TTC549 (cell line): Measurements from ENCODE around the gene HDAC11.
A peak's percentile ranks its signal among the peaks of the same experiment; 100 is the strongest.
"Not testable (repeated sequence)": the region's sequence is repeated elsewhere in the genome, so short reads cannot be mapped to it uniquely, and the experiment has no call there.

Experiments
- FAIRE-seq: peaks from 2 replicates; lab custom pipeline; 2012; peaks lifted over from hg19 to GRCh38; lab: Jason Lieb, UNC

HDAC11 gene, protein sequence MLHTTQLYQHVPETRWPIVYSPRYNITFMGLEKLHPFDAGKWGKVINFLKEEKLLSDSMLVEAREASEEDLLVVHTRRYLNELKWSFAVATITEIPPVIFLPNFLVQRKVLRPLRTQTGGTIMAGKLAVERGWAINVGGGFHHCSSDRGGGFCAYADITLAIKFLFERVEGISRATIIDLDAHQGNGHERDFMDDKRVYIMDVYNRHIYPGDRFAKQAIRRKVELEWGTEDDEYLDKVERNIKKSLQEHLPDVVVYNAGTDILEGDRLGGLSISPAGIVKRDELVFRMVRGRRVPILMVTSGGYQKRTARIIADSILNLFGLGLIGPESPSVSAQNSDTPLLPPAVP

DNA sequence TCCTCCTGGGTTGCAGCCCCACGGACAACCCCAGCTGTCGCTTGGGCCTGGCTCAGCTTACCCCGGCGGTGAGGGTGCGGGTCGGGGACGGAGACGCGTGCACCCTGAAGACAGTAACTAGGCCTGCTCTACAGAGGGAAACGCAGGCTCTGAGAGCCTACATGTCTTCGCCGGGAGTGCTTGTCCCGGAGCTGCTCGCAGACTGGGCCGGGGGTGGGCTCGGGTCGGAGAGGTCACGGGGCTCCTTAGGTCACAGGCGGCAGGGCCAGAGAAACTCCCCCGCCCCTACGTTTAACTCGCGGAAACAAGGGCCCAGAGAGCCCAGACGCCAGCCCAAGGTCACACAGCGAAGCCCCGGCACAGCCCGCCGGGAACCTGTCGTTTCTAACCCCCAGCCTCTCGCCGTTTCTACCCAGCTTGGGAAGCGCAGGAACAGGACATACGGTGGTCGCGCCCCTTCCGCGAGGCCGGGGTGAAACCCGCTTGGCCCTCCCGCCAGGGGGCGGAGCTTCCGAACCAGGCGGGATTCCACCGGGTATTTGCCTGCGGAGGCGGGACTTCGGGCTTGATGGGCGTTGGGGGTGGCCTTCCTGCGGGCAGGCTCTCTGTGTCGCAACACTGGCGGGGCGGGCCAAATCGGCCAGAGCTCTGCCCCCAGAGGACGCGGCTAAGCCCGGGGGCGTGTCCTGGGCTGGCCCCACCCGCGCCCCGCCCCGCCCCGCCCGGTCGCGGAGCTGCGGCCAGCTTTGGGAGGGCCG lies at the start of gene HDAC11:
TSS of gene HDAC11 (plus strand) at position 725 of the 758 bp plus-strand sequence. CDS start 42 bp downstream, outside the sequence.
- no peak for FAIRE-seq

DNA sequence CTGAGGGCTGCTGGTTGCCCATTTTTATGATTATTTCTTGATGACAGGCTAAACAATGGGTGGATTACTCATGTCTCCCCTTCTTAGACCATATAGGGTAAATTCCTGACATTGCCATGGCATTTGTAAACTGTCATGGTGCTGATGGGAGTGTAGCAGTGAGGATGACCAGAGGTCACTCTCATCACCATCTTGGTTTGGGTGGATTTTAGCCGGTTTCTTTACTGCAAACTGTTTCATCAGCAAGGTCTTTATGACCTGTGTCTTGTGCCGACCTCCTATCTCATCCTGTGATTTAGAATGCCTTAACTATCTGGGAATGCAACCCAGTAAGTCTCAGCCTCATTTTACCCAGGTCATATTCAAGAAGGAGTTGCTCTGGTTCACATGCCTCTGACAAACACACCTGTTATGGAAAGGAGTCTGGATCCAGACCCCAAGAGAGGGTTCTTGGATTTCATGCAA lies 49.7 kb upstream of the HDAC11 start:
- FAIRE-seq: not testable (repeated sequence)

DNA sequence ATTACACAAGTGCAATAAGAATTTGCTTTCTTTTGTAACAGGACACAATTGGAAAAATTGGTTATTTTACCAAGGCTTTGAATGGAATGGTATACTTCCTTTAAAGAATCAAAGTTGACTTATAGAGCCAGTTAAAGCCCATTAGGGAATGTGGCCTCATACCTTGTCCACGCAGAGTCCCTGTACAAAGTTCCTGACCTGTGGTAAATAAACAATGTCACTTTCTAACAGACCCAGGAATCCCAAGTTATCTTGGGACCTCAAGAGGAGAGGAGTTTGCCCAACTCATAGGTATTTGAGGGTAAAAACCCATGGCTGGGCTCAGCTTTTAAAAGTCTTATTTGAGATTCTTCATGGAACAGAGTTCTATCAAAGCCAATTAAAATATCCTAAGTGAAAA lies 48.0 kb upstream of the HDAC11 start:
- no peak for FAIRE-seq

DNA sequence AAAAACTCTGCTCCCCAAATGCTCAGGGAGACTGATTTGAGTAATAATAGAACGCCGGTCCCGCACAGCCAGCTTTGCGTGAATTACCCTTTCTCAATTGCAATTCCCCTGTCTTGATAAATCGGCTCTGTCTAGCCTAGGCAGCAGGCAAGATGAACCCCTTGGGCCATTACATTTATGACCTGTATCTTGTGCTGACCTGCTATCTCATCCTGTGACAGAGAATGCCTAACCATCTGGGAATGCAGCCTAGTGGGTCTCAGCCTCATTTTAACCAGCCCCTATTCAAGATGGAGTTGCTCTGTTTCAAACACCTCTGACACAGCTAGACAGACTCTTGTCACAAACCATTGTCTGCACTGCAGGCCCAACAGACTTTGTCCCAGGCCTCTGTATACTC lies 46.2 kb upstream of the HDAC11 start:
- FAIRE-seq: no peak

DNA sequence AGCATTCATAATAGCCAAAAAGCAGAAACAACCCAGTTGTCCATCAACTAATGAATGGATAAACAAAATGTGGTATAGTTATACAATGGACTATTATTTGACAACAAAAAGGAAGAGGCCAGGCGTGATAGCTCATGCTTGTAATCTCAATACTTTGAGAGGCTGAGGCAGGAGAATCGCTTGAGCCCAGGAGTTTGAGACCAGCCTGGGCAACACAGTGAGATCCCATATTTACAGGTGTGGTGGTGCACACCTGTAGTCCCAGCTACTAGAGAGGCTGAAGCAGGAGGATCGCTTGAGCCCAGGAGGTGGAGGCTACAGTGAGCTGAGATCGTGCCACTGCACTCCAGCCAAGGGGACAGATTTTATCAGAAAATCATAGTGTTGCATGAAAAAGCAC lies 43.9 kb upstream of the HDAC11 start:
- not testable (repeated sequence) for FAIRE-seq

DNA sequence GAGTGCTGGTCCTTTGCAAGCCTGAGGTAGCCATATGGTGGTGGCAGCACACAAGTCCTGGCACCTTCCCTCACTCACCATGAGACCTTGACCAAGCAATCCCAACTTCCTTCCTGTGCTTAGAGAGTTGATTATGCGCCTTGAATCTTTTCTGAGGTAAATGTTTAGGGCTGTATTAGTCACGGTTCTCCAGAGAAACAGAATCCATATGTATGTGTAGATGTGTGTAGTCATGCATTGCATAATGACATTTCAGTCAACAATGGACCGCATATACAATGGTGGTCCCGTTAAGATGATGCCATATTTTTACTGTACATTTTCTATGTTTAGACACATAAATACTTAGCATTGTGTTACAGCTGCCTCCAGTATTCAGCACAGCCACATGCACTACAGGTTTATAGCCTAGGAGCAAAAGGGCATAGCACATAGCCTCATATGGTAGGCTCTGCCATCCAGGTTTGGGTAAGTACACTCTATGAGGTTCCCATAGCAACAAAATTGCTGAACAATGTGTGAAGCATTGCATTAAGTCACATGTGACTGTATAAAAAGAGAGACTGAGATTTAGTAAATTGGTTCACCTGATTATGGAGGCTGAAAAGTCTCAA lies 39.8 kb upstream of the HDAC11 start:
- no peak for FAIRE-seq

DNA sequence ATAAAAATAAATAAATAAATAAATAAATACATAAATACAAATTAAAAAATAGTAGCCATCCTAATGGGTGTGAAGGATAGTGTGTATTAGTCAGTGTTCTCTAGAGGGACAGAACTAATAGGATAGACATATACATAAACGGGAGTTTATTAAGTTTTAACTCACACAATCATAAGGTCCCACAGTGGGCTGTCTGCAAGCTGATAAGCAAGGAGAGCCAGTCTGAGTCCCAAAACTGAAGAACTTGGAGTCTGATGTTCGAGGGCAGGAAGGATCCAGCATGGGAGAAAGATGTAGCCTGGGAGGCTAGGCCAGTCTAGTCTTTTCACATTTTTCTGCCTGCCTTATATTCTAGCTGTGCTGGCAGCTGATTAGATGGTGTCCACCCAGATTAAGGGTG lies 37.2 kb upstream of the HDAC11 start:
- not testable (repeated sequence) for FAIRE-seq

DNA sequence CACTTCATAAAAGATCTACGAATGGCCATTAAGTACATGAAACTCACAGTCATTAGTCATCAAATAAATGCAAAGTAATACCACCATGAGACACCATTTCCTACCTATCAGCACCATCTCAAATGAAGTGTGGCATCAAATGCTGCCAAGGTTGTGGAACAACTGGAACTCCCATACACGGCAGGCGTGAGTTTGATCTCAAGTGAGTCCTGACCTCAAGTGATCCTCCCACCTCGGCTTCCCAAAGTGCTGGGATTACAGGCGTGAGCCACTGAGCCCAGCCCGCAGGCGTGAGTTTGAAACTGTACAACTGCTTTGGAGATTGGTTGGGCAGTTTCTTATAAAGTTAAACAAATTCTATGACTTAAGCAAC lies 28.8 kb upstream of the HDAC11 start:
- no peak for FAIRE-seq

DNA sequence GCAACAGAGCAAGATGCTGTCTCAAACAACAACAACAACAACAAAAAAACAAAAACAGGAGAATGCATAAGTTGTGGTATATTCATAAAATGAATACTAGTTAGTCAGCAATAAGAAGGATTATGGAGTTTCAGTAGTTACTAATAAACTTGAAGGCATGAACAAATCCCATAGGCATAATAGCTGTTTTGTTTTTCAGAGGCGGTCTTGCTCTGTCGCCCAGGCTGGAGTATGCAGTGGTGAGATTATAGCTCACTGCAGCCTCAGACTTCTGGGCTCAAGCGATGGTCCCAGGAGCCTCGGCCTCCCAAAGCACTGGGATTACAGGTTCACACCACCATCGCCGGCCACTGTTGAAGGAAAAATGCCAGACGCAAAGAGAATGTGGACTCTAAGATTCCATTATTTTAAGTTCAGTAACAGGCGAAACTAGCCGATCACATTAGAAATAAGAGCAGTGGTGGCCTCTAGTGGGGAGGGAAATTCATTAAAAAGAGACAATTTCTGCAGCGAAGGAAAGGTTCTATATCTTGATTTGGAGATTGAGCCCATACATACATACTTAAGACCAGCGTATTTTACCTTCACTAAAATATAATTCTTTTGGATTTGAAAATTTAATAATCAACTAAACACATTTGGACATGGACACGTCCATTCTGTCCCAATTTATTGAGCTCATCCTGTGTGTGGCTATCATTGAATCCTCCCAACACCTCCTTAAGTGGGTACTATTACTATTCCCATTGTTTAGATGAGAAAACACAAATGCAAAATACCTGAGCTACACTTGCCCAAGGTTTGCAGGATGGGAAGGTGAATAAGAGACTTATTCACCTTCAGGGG lies 27.4 kb upstream of the HDAC11 start:
- peak; percentile 63 for FAIRE-seq

DNA sequence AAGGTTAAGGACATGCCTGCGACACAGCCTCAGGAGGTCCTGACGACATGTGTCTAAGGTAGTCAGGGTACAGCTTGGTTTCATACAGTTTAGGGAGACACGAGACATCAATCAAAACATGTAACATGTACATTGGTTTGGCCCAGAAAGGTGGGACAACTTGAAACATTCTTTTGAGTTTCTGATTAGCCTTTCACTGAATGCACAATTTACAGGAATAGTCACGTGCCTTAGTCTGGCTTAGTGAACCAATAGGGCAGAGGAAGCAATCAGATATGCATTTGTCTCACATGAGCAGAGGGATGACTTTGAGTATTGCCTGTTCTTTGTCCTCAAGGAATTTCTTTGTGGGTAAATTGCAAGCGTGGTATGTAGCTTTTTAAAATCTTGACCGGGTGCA lies 24.5 kb upstream of the HDAC11 start:
- FAIRE-seq: no peak

DNA sequence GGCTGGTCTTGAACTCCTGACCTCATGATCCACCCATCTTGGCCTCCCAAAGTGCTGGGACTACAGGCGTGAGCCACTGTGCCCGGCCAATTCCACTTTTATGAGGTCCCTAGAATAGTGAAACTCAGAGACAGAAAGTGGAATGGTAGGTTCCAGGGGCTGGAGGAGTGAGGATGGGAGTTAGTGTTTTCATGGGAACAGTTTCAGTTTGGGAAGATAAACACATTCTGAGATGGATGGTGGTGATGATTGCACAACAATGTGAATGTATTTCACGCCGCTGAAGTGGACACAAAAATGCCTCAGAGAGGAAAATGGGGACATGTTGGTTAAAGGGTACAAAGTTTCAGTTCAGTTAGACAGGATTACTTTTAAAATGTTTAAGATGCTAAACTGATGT lies 22.5 kb upstream of the HDAC11 start:
- FAIRE-seq: no peak

DNA sequence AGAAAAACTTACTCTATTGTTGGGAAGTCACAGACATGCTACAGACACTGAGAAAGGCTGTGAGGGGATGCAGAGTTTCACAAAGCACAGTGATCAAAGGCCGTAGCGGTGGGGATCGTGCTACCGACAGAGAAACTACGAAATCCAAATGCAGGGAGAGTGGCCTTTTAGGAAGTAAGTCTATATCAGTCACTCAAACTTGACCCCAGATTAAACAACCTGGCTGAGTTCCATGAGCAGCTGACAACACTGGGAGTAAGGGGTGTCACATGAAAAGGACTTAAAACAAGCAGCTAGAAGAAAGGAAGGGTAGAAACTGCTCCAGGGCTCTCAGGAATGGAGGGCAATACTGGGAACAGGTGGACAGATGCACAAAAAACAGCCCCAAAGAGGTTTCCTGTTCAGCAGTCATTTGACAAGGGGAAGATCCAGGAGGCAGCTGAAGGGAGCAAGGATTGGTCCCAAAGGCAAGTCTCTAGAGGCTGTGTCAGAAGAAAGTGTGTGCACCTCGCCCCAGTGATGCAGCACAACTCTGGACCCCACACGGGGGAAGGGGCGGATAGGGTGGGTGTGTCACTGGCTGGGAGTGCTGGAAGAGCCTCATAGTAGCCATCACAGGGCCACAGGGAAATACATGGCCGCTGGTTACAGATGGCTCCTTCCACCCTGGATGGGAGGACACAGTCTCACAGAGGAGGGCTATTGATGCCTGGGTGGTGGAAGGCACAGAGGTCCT lies 20.3 kb upstream of the HDAC11 start:
- FAIRE-seq: no peak

DNA sequence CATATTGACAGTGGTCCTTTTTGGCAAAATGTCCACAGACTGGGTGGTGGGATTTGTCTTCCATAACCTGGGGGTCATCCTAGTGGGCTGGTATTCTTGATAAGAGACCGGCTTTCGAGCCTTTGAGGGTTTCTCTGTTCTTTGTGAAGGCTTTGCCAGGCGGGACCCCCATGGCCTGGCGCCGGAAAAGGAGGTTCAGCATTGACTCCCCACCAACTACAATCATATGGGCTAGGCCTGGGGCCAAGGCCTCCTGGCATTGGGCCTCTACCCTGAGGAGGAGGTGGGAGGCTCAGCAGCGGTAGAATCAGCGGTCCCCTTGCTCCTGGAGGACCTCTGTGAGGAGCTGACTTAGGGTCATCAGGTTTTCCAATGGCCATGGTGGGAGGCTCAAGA lies 19.8 kb upstream of the HDAC11 start:
- no peak for FAIRE-seq

DNA sequence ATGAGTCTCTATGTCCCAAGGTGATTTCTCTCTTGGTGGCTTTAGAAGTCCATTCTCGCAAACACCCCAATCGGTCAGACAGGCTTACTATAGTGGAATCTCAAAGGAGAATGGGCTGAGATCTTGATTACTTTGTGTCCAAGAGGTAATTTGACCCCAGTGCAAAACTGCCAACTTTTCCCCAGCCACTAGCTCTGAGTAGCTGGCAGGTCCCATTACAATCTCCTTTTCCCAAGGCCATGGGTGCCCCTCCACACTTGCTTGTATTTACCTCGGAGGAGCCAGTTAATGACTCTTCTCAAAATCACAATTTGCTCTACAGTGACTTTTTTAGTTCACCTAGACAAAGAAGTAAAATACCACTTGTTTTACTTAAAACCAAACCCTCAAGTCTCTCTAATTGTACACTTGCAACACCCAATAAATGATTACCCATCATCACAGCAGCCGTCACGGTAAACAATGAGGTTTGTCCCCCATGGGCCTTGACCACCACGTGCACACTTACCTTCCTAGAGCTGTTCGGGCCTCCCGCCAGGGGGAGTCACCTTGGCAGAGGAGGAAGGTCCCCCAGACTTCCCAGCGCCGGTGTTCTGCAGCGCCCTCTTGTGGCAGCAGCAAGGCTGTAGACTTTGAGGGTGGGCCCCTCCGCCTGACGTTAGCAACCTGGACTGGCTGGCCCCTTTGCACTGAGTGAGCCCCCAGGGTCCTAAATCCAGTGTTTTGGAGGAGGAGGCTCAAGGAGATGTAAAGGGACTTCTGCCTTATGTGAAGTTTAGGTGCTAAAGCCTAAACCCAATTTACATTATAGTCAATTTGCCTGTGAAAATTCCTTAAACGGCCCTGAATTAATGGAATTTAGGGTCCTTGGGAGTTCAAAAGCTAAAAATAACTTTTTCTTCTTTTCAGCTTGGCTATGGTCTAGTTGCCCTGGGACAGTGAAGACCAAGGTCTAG lies 18.7 kb upstream of the HDAC11 start:
- FAIRE-seq: no peak

DNA sequence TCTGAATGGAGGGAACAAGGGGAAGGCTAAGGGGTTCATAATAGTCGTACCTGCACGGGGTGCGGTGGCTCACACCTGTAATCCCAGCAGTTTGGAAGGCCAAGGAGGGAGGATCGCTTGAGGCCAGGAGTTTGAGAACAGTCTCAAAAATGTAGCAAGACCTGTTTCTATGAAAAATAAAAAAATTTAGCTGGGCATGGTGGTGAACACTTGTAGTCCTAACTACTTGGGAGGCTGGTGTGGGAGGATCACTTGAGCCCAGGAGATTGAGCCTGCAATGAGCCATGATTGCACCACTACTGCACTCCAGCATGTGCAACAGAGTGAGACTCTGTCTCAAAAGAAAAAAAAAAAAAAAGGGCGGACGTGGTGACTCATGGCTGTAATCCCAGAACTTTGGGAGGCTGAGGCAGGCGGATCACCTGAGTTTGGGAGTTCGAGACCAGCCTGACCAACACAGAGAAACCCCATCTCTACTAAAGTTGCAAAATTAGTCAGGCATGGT lies 17.9 kb upstream of the HDAC11 start:
- no peak for FAIRE-seq

DNA sequence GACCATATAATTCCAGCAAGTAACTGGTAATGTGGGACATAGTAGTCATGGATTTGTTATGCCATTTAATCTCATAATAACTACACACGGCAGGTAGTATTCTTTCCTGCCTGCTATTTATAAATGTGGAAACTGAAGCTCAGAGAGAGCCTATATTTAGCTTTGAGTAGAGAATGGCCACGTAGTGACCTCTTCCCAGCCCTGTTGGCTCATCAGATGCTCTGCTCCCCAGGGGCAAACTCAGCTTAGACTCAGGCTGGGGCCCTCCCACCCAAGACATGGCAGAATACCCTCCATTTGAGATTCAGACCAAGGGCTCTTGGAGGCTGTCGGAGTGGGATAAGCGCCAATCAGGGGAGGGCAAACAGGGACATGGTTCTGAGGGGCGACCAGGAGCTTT lies 17.3 kb upstream of the HDAC11 start:
- no peak for FAIRE-seq

DNA sequence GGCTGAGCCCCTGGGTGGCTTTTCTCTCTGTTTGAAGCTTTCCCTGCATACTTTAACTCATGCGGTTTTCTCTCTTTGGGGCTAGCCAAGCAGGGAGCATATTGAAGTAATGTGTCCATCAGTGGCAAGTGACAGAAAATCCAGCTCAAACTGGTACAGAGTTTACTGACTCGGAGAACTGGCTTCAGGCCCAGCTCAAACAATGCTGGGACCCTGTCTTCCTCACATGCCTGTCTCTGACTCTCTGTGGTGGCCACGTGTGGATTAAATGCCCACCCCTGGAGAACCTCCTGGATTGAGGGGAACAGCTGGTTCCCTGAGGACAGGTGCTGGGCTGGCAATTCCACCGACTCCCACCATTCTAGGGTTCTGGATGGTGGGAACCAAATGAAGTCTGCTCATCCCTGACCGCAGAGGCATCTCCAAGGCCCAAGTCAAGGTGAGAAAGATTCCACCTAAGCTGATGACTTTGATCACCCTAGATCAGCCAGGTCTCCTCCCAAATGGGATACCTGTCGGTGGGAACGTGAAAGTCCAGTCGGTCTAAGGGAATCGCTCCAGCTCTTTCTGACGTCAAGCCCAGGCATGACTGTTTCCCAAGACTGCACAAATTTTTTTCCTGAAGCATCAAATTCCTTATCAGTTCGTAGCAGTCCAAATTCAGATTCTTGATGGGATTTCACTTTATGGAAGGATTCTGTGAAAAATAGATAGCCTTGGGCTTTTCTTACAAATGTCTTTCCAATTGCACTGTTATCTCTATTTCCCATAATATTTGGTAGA lies 16.3 kb upstream of the HDAC11 start:
- FAIRE-seq: no peak

DNA sequence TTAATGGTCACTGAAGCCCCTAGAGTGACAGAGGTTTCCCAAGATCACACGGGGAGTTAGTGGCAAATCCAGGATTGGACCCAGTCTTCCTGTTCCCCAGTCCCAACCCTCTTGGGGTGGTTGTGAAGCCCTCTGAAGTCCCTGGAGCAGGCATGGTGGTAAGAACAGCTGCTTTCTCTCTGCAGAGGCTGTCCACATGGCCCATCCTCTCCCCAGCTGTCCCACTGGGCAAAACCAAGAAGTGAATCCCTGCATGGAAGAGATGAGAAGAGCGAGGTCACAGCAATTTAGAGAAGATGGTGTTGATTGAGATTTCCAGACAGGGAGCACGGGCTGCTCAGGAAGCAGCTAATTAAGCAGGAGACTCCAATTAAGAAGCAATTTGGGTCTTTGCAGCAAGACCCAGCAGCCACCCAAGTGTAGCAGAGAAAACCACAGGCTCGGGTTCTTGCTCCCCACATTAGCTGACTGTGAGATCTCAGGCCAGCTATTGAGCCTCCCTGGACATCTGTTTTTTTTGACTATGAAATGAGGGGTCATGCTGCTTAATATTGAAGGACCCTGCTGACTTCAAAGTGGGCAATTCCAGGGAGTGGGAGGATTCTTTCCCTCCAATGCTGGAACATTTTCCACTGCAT lies 14.8 kb upstream of the HDAC11 start:
- no peak for FAIRE-seq

DNA sequence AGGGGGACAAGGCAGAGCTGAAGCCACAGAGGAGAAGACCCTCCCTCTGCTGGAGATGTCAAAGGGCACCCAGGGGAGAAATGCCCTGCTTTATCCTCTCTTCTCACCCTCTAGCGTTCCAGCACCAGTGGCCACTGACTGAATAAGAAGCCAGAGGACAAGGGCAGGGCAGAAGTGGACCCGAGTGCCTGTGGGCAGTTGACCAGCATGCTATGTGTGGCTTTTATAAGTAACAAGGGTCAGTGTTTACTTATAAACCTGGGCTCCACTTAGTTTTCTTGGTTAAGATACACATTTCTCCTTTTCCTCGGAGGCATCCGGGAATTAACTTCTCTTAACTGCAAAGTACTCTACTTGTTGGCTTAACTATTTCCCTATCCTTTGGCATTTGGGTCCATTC lies 13.3 kb upstream of the HDAC11 start:
- no peak for FAIRE-seq
